H1 (cell line): ENCODE measurements around the gene TMEM140. TPM values are rescaled to one million over a fixed set of nuclear protein-coding genes. Genes with fewer than 3 reads are reported as not detected.

Experiments
- CHD7 ChIP-seq: fragments of 300-600 bp; sonication (generic); IDR thresholded peaks from 2 replicates; pipeline ENCODE4 v1.7.1; 2012; ENCODE audit warnings: low read length, moderate library complexity, mild to moderate bottlenecking, inconsistent platforms; ENCODE audit not compliant: insufficient replicate concordance
- polyA plus RNA-seq, 7 experiments: library from polyadenylated mRNA; depleted of rRNA in 3 of 7; stranded (reverse) in 5 of 7; unstranded in 2 of 7; fragments of >200 nt in 5 of 7; fragments of 200-250 nt in 2 of 7; gene quantifications; 1 replicate in 5 of 7; 2 replicates in 1 of 7; 4 replicates in 1 of 7; pipeline versions ENCODE4 v1.2.1 to v1.2.3, GENCODE V29; 2011 to 2013; ENCODE audit warnings: missing spikeins in 2 of 7, mixed read lengths in 2 of 7
- total RNA-seq: library from RNA; stranded (reverse); fragmentation: NEBNext Ultra II Directional; extraction: Animal tissue kit (Norgen Biotek cat#: 25700); gene quantifications from 2 replicates; pipeline ENCODE4 v1.2.1, GENCODE V29; 2021

TMEM140 gene
- total and polyA plus RNA-seq, 2 of the 8 experiments (the other 6 are each of a cell fraction or from before 2014, with no cell fraction given): not detected

GRCh38 chr7:135199439-135199838, 51.6 kb downstream of the TMEM140 start (continued):
- no peak for TF ChIP-seq CHD7
